Breast epithelium (tissue), 4 donors: ENCODE results near the gene KRT33A. TPM values are rescaled to one million over a fixed set of nuclear protein-coding genes. Genes with fewer than 3 reads are reported as not detected.
"Not testable (repeated sequence)": the region's sequence is repeated elsewhere in the genome, so short reads cannot be mapped to it uniquely, and the experiment has no call there.

Experiments
- DNase-seq, 2 donors: peaks; one replicate each; pipeline ENCODE4 v3.0.0-alpha.2; 2019; ENCODE audit warnings: low spot score in 2 of 2
- H3K27ac ChIP-seq, 2 donors: fragments of 200-600 bp; sonication (generic) in 1 of 2; one replicate each; pipeline ENCODE4 v1.5.1; 2016 to 2019; ENCODE audit warnings: mild to moderate bottlenecking in 1 of 2
- H3K27me3 ChIP-seq, 2 donors: fragments of 200-600 bp; sonication (generic) in 1 of 2; one replicate each; pipeline versions ENCODE4 v1.5.1 to v1.6.0; 2017 to 2019; ENCODE audit warnings: control low read depth in 1 of 2, mild to moderate bottlenecking in 1 of 2
- H3K36me3 ChIP-seq: fragments of 200-600 bp; one replicate; pipeline ENCODE4 v1.5.1; 2019
- H3K4me1 ChIP-seq, 2 donors: fragments of 200-600 bp; sonication (generic); one replicate each; pipeline ENCODE4 v1.5.1; 2016 to 2019; ENCODE audit warnings: control low read depth in 1 of 2
- H3K4me3 ChIP-seq, 3 donors: fragments of 200-600 bp; sonication (generic); 1 replicate in 2 of 3; 2 replicates in 1 of 3; pipeline ENCODE4 v1.5.1; 2016 to 2019; ENCODE audit warnings: mild to moderate bottlenecking in 3 of 3, moderate library complexity in 2 of 3
- H3K9me3 ChIP-seq, 2 donors: fragments of 200-600 bp; sonication (generic) in 1 of 2; one replicate each; pipeline ENCODE4 v1.5.1; 2016 to 2019; ENCODE audit warnings: control low read depth in 1 of 2
- POLR2A ChIP-seq: fragments of 450-650 bp; IDR thresholded peaks from one replicate; pipeline ENCODE4 v1.6.1; 2016; ENCODE audit warnings: antibody characterized with exemption, mild to moderate bottlenecking, moderate library complexity
- POLR2AphosphoS5 ChIP-seq, 3 donors: sonication (generic); formaldehyde crosslinking; IDR thresholded peaks; one replicate each; pipeline ENCODE4 v1.6.1; 2017; ENCODE audit warnings: antibody characterized with exemption in 3 of 3
- intact Hi-C: fragments of 100-400 bp; cut with DNase I; formaldehyde crosslinking; loops from one replicate; pipeline ENCODE4 v1.15.1; 2023; ENCODE audit warnings: low total_unique reads
- total RNA-seq, 3 donors: library from RNA; depleted of rRNA; stranded (reverse); fragments of >200 nt; gene quantifications; one replicate each; pipeline ENCODE4 v1.1.0, GENCODE V29; 2016
- TF ChIP-seq, protein P1 (sequence below), 3 donors: fragments of 450-650 bp; IDR thresholded peaks; one replicate each; pipeline ENCODE4 v1.5.1; 2016 to 2017; ENCODE audit warnings: antibody characterized with exemption in 3 of 3, mild to moderate bottlenecking in 3 of 3, moderate library complexity in 3 of 3

Gene KRT33A
- total RNA-seq, 3 donors from 2014 or later, result not detected

- no peaks in the 10 kb centered on the region for H3K9me3 ChIP-seq
- no peaks in the 10 kb centered on the region for H3K4me1 ChIP-seq
- no peaks in the 10 kb centered on the region for H3K36me3 ChIP-seq
- no peak overlapping the region for H3K4me3 ChIP-seq
- H3K27me3 ChIP-seq, result no peaks in the 10 kb centered on the region
- intact Hi-C loops, result no loop called here
- DNase-seq, result no peak
- H3K27ac ChIP-seq, result no peak overlapping the region
- TF ChIP-seq POLR2A (no peak), POLR2AphosphoS5 (IDR thresholded peaks at IDR 0.05) (no peak)
- TF ChIP-seq, protein P1, sequence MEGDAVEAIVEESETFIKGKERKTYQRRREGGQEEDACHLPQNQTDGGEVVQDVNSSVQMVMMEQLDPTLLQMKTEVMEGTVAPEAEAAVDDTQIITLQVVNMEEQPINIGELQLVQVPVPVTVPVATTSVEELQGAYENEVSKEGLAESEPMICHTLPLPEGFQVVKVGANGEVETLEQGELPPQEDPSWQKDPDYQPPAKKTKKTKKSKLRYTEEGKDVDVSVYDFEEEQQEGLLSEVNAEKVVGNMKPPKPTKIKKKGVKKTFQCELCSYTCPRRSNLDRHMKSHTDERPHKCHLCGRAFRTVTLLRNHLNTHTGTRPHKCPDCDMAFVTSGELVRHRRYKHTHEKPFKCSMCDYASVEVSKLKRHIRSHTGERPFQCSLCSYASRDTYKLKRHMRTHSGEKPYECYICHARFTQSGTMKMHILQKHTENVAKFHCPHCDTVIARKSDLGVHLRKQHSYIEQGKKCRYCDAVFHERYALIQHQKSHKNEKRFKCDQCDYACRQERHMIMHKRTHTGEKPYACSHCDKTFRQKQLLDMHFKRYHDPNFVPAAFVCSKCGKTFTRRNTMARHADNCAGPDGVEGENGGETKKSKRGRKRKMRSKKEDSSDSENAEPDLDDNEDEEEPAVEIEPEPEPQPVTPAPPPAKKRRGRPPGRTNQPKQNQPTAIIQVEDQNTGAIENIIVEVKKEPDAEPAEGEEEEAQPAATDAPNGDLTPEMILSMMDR (IDR thresholded peaks at IDR 0.05), result no peak
Observed at GRCh38 chr17:41387670-41388069, 37.0 kb upstream of the KRT33A start.

GRCh38 chr17:41386227-41386626 is 35.6 kb upstream of the KRT33A start:
- Histone ChIP-seq H3K27me3 (no peaks in the 10 kb centered on the region), H3K9me3 (no peaks in the 10 kb centered on the region), H3K4me3 (no peak overlapping the region), H3K36me3 (no peaks in the 10 kb centered on the region), H3K4me1 (no peaks in the 10 kb centered on the region), H3K27ac (no peak overlapping the region)
- intact Hi-C loops, result no loop called here
- no peak for TF ChIP-seq POLR2AphosphoS5 (IDR thresholded peaks at IDR 0.05)
- TF ChIP-seq, protein P1 (IDR thresholded peaks at IDR 0.05), result no peak
- no peak for TF ChIP-seq POLR2A
- DNase-seq, result no peak

GRCh38 chr17:41383690-41384089 is 33.1 kb upstream of the KRT33A start:
- Histone ChIP-seq H3K4me3 (no peak overlapping the region), H3K4me1 (no peaks in the 10 kb centered on the region), H3K27ac (no peak overlapping the region), H3K27me3 (no peaks in the 10 kb centered on the region), H3K9me3 (no peaks in the 10 kb centered on the region), H3K36me3 (no peaks in the 10 kb centered on the region)
- intact Hi-C loops, result no loop called here
- no peak for DNase-seq
- TF ChIP-seq POLR2AphosphoS5 (IDR thresholded peaks at IDR 0.05) (no peak), POLR2A (no peak)
- TF ChIP-seq, protein P1 (IDR thresholded peaks at IDR 0.05), result no peak

- Histone ChIP-seq H3K9me3 (no peaks in the 10 kb centered on the region), H3K4me3 (no peak overlapping the region), H3K27me3 (no peaks in the 10 kb centered on the region), H3K36me3 (no peaks in the 10 kb centered on the region), H3K4me1 (no peaks in the 10 kb centered on the region), H3K27ac (no peak overlapping the region)
- intact Hi-C loops, result no loop called here
- no peak for TF ChIP-seq POLR2A
- TF ChIP-seq, protein P1 (IDR thresholded peaks at IDR 0.05), result no peak
- TF ChIP-seq POLR2AphosphoS5 (IDR thresholded peaks at IDR 0.05), result no peak
- no peak for DNase-seq
Observed at GRCh38 chr17:41382394-41382793, 31.8 kb upstream of the KRT33A start.

- H3K36me3 ChIP-seq, intact Hi-C loops, H3K27ac ChIP-seq, DNase-seq, H3K27me3 ChIP-seq, H3K9me3 ChIP-seq, H3K4me1 ChIP-seq, H3K4me3 ChIP-seq: not testable (repeated sequence)
Observed at GRCh38 chr17:41381943-41382342, 31.3 kb upstream of the KRT33A start, which contains the start of gene KRT34. TSS of gene KRT34 (minus strand) at chr17:41382306. CDS start at chr17:41382246, 60 bp downstream.

DNA sequence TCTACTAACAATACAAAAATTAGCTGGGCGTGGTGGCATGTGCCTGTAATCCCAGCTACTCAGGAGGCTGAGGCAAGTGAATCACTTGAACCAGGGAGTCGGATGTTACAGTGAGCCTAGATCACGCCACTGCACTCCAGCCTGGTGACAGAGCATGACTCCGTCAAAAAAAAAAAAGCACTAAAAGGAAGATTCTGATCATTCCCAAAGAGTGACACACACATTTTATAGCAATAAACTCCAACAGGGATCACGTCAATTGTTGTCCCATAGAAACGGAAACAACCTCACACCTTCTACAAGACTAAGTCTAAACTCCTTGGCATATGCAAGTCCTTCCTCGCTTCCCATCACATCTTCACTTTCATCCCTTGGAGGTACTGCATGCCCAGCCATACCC is 29.5 kb upstream of the KRT33A start:
- intact Hi-C loops, H3K4me1 ChIP-seq, H3K36me3 ChIP-seq, H3K27ac ChIP-seq, H3K4me3 ChIP-seq, H3K9me3 ChIP-seq, DNase-seq, H3K27me3 ChIP-seq: not testable (repeated sequence)
